GM18861 (cell line): ENCODE data around the gene C16orf95.

Experiments
- ATAC-seq: cut with Tn5 transposase; IDR thresholded peaks from one replicate; pipeline ENCODE4 v1.9.1; 2021; ENCODE audit not compliant: unreplicated experiment

The C16orf95 gene

DNA sequence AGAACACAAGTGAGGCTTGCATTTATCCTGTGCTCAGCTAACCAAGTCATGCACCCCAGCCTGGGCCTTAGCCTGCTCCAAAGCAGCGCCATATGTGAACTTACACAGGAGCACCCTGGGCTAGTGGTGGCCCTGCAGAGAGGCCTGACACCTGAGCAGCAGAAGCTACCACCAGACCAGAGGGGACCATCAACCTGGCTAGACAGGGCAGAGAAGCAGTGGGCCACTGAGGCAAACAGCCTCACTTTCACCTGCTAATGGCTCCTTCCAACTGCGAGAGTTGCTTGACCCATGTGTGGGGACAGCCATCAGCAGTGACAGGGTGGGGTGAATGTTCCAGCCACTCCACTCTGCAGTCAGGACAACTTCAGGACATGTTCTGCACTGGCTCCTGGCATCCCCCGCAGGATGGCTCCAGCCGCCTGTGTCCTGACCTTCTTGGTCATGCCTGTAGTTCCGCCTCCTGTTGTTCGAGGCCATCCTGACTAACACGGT, 2.9 kb upstream of the C16orf95 start:
- ATAC-seq, result no peak

DNA sequence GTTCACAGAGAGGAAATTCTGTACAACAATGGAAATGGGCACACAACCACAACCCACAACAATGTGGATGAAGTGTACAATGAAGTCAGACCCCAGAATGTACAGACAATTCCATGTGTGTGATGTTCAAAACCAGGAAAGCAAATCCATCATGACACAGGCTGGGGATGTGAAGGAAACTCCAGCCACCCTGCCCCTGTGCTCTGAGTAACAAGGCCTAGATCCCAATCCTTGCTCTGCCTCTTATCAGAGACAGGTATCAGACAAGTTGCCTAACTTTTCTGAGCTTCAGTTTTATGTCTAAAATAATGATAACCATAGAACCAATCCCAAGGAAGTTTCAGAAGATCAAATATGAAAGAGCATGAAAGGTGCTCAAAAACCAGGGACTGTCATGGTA, 1.8 kb upstream of the C16orf95 start:
- no peak for ATAC-seq

DNA sequence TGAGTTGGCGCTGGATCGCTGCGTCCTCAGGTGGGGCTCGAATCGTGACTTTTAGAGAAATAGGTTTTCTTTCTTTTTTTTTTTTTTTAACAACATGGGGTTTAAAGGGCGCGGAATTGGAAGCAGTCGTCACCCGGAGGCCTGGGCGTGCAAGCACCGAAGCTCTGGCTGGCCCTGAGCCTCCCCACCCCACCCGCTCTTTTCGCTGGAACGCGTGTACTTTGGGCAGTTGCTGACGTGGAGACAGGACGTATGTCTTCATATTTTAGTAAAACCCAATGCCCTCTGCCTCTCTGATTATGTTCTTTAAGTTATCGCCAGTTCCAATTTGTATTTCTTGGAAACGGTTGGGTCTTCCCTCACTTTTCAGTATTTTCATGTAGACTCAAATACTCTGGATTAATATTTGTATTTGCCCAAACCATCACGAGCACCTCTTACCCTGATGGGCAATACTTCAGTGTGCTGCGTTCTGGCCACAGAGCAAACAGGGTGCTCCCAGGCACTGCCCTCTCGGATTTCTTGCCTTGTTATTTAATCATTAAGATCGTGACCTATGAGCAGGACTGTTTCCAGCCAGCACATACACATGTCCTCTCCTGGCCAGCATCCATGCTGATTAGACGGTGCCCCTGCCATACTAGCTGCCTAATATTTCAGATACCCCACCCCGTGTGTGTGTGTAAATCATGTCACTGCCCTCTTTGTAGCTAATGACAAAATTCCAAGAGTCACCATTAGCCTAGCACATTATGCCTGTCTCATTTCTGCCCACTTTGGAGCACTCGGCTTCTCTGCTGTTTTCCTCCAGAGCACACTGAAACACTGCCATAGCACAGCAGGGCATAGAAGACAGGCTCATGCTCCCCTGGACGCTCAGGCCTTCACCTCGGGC, 805 bp upstream of the C16orf95 start:
- ATAC-seq, result no peak

DNA sequence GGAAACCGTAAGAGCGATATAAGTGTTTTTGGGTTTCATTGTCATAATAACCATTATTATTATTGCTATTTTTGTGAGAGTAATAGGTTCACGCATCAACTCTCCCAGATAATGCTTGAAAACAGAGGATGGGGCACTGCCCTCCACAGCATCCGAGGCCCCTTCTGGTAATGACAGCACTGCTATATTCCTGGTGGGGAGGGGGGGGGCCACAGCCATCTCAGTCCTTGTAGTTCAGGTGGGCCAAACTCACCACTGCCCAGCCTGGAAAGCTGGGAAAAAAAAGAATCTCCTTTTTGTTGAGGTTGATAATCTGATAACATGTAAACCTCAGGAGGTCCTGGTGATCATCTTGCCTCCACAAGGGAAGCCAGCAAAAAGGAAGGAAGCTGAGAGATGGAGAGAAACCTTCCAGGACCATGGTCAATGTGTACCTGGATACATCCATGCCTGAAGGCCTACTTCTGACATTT, 706 bp downstream of the C16orf95 start:
- no peak for ATAC-seq

DNA sequence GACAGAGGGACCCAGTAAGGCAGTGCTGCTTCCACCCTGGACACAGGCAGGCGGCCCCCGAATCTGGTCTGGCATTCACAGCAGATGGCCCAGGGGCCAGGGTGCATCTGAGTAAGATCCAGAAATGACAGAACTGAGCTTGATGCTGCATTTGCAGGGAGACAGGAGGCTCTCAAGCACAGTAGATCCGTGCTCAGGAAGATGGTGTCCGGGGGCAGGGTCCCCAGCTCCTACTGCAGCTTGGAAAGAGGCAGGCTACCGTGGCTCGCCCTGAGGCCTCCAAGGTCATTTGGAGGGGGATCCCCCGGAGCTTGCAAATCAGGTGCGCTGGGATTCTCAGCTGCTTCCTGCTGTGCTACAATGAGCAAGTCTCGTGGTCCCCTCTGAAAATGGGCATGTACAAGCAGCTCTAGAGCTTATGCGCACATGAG, 2.2 kb downstream of the C16orf95 start:
- ATAC-seq, result no peak

DNA sequence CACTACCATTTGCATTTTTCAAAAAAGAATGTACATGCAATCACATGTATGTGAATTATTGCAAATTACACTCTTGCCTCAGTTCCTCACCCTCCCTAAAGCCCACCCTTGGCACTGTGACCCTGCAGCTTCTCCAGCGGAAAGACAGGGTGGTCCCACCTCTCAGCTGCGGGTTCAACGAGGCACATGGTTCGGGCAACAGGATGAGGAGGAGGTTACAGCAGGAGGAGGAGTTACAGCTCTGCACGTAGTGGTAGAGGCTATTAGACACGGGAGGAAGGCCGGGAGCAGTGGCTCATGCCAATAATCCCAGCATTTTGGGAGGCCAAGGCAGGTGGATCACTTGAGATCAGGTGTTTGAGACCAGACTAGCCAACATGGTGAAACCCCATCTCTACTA, 5.2 kb downstream of the C16orf95 start:
- ATAC-seq, result no peak

DNA sequence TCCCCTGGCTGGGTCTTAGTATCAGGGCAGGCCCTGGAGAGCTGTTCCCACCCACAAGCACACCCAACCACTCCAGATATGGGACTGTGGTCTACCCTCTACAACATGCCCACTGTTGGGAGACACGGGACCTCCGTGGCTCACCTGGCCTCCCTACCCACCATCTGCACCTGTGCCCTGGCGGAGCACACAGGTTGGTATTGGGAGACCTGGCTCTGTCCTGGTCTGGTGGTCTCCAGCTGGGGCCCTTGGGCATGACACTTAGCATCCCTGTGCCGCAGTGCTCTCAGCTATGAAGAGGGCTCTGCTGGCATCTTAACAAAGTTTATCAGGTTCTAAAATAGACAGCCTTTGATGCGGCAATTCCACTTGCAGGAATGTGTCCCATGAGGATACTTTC, 5.8 kb downstream of the C16orf95 start:
- no peak for ATAC-seq

DNA sequence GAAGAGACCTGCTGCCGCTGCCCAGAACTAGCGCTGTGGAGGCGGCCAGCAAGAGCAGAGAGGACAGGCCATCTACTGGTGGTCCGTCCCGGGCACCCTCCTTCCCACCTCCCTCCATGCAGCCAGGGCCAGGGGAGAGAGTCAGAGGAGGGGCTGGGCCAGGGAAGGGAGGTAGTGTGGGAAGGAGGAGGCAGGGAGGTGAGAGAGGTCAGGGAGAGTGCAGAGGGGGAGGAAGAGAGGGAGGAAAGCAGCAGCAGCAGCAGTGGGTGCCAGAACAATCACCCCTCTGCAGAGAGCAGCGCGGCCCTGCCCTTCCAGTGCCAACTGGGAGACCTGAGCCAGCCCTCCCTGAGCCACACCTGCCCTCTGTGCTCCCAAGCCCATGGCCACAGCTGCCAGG, 6.6 kb downstream of the C16orf95 start:
- ATAC-seq, result no peak

DNA sequence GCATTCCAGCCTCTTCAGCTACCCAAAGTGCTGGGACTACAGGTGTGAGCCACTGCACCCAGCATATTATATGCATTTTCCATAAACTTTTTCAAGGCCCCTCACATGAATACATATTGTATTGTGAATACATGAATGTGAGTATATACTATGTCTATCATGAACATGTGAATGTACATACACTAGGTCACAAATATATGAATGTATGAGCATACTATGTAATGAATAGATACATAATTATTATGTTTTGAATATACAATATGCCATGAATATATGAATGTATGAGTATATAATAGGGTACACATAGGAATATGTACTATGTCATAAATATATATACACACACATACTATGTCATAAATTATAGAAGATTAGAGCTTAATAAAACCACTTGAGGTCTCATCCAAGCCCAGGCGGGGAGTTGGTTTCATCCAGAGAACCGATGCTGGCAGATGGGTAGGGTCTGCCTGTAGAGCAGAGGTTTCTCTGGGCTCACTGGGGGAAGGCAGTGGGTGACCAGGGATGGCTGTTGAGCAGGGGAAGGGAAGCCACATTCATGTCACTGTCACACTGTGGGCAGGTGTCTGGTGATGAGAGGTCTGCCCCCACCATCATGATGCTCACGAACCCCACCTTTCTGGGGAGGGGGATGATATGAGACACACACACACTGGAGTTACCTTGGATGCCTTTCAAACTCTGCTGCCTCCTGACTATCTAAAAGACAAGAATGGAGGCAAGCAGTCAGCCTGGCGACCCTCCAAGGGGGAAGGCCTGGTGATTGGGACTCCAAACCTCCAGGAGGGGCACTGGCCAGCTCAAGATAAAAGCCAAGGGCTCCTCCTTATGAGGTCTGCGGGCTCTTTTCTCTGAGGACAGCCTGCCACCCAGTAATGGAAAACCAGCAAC, 7.3 kb downstream of the C16orf95 start:
- ATAC-seq, result no peak

DNA sequence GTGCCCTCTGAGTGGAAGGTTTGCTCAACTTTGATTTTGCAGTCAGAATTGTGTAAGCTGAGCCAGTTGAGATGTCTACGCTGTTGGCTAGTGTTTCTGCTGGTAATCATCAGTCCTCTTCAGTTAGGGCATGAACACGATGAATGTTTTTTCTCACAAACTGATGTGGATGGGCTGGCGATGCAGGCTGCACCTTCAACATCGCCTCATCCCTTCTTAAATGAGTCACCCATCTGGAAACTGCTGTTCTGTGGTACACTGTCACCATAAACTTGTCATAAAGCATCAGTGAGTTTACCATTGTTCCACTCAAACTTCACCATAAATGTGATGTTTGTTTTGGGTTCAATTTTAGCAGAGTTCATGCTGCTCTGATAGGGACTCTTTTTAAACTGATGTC, 8.4 kb downstream of the C16orf95 start:
- no peak for ATAC-seq

DNA sequence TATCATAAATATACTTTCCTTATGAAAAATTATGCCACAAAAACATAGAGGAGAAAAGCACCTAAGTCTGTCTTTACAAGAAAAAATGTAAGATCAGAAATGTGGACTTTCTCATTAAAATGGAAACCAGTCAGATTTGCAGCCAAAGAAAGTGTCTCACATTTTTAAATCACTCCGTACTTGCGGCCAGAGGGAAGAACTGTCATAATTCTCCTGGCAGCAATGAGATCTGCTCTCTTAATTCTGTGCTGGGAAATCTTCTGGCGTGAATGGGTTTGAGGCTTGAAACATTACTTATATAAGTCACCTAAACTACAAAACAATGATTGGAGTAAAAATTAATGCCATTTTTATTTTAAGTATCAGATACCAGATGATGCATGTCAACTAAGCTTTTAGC, 10.7 kb downstream of the C16orf95 start:
- no peak for ATAC-seq

DNA sequence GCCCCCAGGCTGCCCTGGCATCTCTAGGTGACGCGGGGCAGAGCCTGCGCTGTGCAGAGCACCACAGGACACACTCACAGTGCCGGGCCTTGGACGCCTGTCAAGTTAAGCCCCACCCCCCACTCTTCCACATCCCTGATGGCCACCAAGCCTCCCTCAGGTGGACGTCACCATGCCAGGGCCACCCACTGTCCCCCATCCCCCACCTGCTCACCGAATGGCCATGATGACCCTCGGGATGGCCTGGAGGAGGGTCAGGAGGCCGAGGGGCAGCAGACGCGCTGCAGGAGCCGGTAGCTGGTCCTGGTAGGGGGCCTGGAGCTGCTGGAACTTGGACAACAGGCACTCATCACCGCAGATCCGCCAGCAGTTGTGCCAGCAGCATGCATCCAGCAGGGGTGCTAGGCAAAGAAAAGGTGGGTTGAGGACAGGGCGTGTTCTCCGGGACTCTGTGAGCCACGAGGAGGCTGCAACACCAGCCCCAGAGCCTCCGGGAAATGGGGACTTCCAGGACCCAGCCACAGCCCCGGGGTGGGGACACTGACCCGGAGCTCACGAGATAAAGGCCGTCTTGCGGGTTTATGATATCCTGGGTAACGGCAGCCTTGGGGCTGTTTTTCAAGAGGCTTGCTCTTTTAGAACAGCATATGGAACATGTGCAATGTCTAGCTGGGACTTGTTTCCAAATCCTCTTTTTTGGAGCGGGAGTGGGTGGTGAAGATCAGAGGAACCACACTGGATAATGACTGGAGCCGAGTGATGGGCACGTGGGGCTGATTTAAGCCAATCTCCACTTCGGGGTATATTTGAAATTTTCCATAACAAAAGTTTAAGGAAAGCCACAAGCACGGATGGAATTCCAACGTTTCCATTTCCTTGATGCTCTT, 11.4 kb downstream of the C16orf95 start:
- ATAC-seq, result no peak

DNA sequence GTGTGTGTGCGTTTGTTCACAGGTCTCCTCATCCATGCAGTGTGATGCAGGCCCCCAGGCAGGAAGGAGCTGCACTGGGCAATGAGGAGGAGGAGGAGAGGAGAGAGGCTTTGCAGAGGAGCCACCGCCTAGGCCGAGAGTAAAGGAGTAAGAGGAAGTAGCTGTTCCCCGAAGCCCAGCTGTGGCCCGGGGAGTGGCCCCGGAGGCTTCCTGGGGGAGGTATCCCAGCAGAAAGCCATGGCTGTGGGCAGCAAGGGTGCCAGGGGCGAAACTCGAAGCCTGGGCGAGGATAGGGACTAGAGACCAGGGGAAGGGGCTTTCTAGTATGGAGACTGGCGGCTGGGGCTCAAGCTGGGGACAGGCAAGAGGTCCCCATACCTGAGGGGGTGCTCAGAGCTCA, 12.2 kb downstream of the C16orf95 start:
- no peak for ATAC-seq

DNA sequence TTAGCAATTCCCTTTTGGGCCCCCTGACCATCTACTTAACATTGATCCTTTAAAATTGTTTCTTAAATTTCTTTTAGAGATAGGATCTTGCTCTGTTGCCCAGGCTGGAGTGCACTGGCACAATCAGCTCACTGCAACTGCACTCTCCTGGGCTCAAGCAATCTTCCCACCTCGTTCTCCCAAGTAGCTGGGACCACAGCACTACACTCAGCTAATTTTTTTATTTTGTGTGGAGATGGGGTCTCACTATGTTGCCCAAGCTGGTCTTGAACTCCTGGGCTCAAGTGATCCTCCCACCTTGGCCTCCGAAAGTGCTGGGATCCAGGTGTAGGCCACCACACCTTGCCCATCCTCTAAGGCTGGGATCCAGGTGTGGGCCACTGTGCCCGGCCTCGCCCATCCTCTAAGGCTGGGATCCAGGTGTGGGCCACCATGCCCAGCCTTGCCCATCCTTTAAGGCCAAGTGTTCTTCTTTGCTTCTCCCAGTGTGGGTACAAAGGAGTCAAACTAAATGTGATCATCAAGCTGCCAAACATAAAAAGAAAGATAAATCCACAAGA, 13.2 kb downstream of the C16orf95 start:
- ATAC-seq, result no peak

DNA sequence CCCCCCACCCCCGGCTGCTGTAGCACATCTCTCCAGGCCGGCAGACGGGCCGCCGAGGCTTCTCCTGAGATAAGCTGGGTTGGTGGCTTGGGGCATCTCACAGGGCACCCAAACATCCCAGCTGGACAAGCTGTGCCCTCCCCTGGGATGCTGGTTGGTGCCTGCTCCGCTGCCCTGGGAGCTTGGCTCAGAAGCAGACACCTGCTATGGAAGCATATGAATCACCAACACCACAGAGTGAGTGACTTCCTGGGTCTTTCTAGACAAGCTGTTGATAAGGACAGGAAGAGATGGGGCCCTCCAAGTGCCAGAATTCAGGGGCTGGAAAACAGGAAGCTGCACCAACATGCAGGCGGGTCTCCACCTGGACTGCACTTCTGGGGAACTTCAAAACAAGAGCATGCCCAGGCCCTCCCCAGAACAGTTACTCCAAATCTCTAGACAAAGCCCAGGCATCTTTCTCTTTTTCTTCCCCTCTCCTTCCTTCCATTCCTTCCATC, 13.7 kb downstream of the C16orf95 start:
- ATAC-seq, result no peak

DNA sequence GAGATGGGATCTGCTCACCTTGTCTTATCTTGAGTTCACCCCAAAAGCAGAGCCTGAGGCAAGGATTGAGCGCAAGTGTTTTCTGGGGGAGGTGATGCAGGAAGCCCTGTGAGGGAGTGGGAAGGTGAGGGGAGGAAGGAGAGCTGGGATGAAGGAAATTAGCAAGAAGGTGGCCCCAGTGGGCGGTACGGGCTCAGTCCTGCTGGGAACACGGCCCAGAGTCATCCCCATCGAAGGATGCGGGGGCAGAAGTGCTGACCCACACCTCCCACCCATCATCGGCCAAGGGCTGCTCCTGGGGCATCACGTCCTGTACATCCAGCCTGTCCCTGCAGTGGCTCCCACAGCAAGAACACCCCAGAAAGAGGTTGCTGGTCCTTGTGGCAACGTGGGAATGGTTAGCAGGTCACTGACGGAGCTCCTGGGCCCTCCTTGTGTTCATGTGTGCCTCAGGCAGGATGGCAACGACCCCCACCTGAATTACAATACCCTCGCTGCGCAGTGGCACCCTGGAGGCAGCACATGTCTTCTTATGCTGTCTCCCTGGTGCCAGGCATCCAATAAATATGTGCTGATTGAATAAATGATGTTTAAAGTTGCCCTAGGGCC, 18.2 kb downstream of the C16orf95 start:
- ATAC-seq, result no peak

DNA sequence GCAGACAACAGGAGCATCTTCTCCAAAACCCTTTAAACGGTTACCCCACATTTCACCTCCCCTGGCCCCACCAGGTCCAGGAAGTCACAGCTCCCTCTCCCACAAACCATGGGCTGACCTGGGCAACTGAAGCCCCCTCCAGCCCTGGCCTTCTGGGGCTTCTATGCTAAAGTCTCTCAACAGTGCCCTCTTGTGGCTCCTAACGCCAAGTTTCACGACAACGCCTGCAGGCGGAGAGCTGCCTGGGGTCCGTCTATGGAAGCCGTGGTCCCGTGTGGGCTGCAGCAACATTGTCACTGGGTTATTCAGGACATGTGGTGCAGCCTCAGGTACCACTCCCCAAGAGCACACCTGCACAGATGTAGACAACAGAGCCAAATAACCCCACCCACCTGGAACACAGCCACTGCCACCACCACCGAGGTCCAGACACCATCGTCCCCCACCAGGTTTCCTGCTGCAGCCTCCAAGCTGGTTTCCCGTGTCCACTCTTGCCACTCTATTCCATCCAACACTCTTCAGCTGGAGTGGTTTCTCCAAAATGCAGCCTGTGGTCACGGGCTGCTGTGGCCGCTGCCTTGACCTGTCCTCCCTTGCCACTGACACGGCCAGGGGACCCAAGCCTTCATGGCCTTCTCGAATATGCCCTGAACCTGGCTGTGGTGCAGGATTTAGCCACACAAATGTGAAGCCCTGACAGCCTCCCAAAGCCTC, 19.1 kb downstream of the C16orf95 start:
- ATAC-seq, result no peak

DNA sequence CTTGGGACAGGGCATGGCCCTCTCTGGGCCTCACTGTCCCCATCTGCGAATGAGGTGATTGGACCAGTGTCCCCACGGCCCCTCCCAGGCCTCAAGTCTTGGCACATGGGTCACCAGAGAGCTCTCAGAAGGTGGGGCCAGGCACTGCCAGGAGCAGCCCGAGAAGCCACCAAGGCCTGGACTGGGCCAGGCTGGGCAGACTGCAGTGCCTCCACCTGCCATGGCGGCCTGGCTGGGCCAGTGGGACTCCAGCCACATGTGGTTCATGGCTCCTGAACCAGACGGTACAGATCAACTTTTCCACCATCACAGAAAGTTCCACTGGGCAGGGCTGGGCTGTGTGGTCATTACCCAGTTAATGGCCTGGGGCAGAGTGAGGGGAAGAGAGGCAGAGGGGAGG, 19.8 kb downstream of the C16orf95 start:
- no peak for ATAC-seq
